Neural cell (in vitro differentiated cells): ENCODE measurements around the gene KCTD16. TPM values are rescaled to one million over a fixed set of nuclear protein-coding genes. Genes with fewer than 3 reads are reported as not detected.

ENCODE experiments used
- H2AFZ ChIP-seq: fragments of 200-600, 300-800 bp; sonication (generic), shearing (Covaris generic); 2 replicates; pipeline ENCODE4 v1.6.0; 2014; ENCODE audit warnings: low read depth, mild to moderate bottlenecking, antibody characterized with exemption, low read length, moderate library complexity
- H3F3A ChIP-seq: fragments of 200-600 bp; shearing (Covaris generic); 2 replicates; pipeline ENCODE4 v1.6.1; 2016; ENCODE audit warnings: mild to moderate bottlenecking, moderate library complexity, mixed read lengths, antibody characterized with exemption, low read length; ENCODE audit not compliant: insufficient read depth, poor library complexity, severe bottlenecking
- H3K27ac ChIP-seq: fragments of 200-600, 300-800 bp; sonication (generic), shearing (Covaris generic); 2 replicates; pipeline ENCODE4 v1.5.1; 2014; ENCODE audit warnings: mild to moderate bottlenecking, low read length, moderate library complexity
- H3K27me3 ChIP-seq: fragments of 300-800, 200-600 bp; sonication (generic), shearing (Covaris generic); 2 replicates; pipeline ENCODE4 v1.6.0; 2014; ENCODE audit warnings: mild to moderate bottlenecking, low read depth, low read length, moderate library complexity; ENCODE audit not compliant: insufficient read depth
- H3K36me3 ChIP-seq: fragments of 300-800, 200-600 bp; sonication (generic), shearing (Covaris generic); 2 replicates; pipeline ENCODE4 v1.5.1; 2014; ENCODE audit warnings: mild to moderate bottlenecking, antibody characterized with exemption, low read length, moderate library complexity; ENCODE audit not compliant: insufficient read depth
- H3K4me2 ChIP-seq: fragments of 300-800, 200-600 bp; sonication (generic), shearing (Covaris generic); 2 replicates; pipeline ENCODE4 v1.6.0; 2014; ENCODE audit warnings: mild to moderate bottlenecking, low read length
- H3K4me3 ChIP-seq: fragments of 300-800, 200-600 bp; sonication (generic), shearing (Covaris generic); 2 replicates; pipeline ENCODE4 v1.5.1; 2014; ENCODE audit warnings: mild to moderate bottlenecking, low read length, moderate library complexity
- H3K79me2 ChIP-seq: fragments of 200-600 bp; shearing (Covaris generic); replicated peaks from 2 replicates; pipeline ENCODE4 v1.6.0; 2014; ENCODE audit warnings: mild to moderate bottlenecking, low read length, moderate library complexity; ENCODE audit not compliant: insufficient read depth
- H3K9ac ChIP-seq: fragments of 300-800, 200-600 bp; sonication (generic), shearing (Covaris generic); 2 replicates; pipeline ENCODE4 v1.6.1; 2016; ENCODE audit warnings: mild to moderate bottlenecking, low read length, mixed read lengths
- H3K9me2 ChIP-seq: fragments of 200-600 bp; shearing (Covaris generic); 2 replicates; pipeline ENCODE4 v1.6.1; 2016; ENCODE audit warnings: mild to moderate bottlenecking, low read length, mixed read lengths; ENCODE audit not compliant: insufficient read depth
- H3K9me3 ChIP-seq: fragments of 200-600, 300-800 bp; sonication (generic), shearing (Covaris generic); 2 replicates; pipeline ENCODE4 v1.6.1; 2016; ENCODE audit warnings: mild to moderate bottlenecking, mixed run types, low read length, moderate library complexity, mixed read lengths
- H4K20me1 ChIP-seq: fragments of 200-600 bp; shearing (Covaris generic); 2 replicates; pipeline ENCODE4 v1.6.1; 2016; ENCODE audit warnings: mild to moderate bottlenecking, mixed run types; ENCODE audit not compliant: insufficient read depth
- CTCF ChIP-seq: fragments of 450-650 bp; IDR thresholded peaks from 2 replicates; pipeline ENCODE4 v1.5.1; 2014; ENCODE audit warnings: antibody characterized with exemption, mild to moderate bottlenecking, moderate library complexity; ENCODE audit not compliant: poor library complexity, severe bottlenecking
- EP300 ChIP-seq: fragments of 450-650 bp; conservative IDR thresholded peaks from 2 replicates; pipeline ENCODE4 v1.6.1; 2014; ENCODE audit warnings: antibody characterized with exemption, mild to moderate bottlenecking, moderate library complexity; ENCODE audit not compliant: poor library complexity, severe bottlenecking
- EZH2 ChIP-seq: fragments of 200-600, 300-800 bp; shearing (Covaris generic), sonication (generic); IDR thresholded peaks from 2 replicates; pipeline ENCODE4 v1.6.1; 2014; ENCODE audit warnings: antibody characterized with exemption, low read length, borderline replicate concordance, mild to moderate bottlenecking; ENCODE audit not compliant: insufficient read depth, poor library complexity, severe bottlenecking
- POLR2AphosphoS5 ChIP-seq: IDR thresholded peaks from 2 replicates; pipeline ENCODE4 v1.6.1; 2012
- RAD21 ChIP-seq: fragments of 450-650 bp; conservative IDR thresholded peaks from 2 replicates; pipeline ENCODE4 v1.6.1; 2014; ENCODE audit warnings: antibody characterized with exemption, mild to moderate bottlenecking, moderate library complexity
- REST ChIP-seq: IDR thresholded peaks from 2 replicates; pipeline ENCODE4 v1.6.1; 2012; ENCODE audit warnings: borderline replicate concordance
- polyA plus RNA-seq: library from polyadenylated mRNA; depleted of rRNA; stranded (reverse); fragments of >200 nt; gene quantifications from 2 replicates; pipeline ENCODE4 v1.2.3, GENCODE V29; 2014

Gene KCTD16
- polyA plus RNA-seq, 1 donor from 2014 or later = 7.1 TPM

- Histone ChIP-seq H3K9ac (no peak overlapping the region), H3K27ac (no peak overlapping the region), H3K9me2 (no peaks in the 10 kb centered on the region), H3K4me2 (peak overlapping the region; percentile 46), H4K20me1 (no peaks in the 10 kb centered on the region), H3K27me3 (no peaks in the 10 kb centered on the region), H2AFZ (no peak overlapping the region), H3K9me3 (no peaks in the 10 kb centered on the region), H3K36me3 (no peaks in the 10 kb centered on the region), H3F3A (no peaks in the 10 kb centered on the region), H3K79me2 (no peaks in the 10 kb centered on the region), H3K4me3 (peak overlapping the region; percentile 69)
- TF ChIP-seq REST (no peak), POLR2AphosphoS5 (no peak), EP300 (no peak), RAD21 (no peak), CTCF (no peak), EZH2 (no peak)
Measured at GRCh38 chr5:144209361-144209760, 38.7 kb downstream of the KCTD16 start.

- H3K9me2 ChIP-seq = no peaks in the 10 kb centered on the region
- H2AFZ ChIP-seq = no peak overlapping the region
- H3K79me2 ChIP-seq = no peaks in the 10 kb centered on the region
- peak overlapping the region; percentile 49 for H3K4me3 ChIP-seq
- no peak overlapping the region for H3K27ac ChIP-seq
- H3K9ac ChIP-seq = no peak overlapping the region
- H3K36me3 ChIP-seq = no peaks in the 10 kb centered on the region
- no peaks in the 10 kb centered on the region for H4K20me1 ChIP-seq
- peak overlapping the region; percentile 30 for H3K4me2 ChIP-seq
- H3K9me3 ChIP-seq = no peaks in the 10 kb centered on the region
- no peak for TF ChIP-seq EZH2
- peak; percentile 49 for TF ChIP-seq REST
- TF ChIP-seq CTCF = no peak
- TF ChIP-seq POLR2AphosphoS5 = no peak
- H3K27me3 ChIP-seq = no peaks in the 10 kb centered on the region
- no peaks in the 10 kb centered on the region for H3F3A ChIP-seq
Measured at GRCh38 chr5:144210655-144211054, 40.0 kb downstream of the KCTD16 start.
